Skin epidermis (tissue), 12 donors: ENCODE results near the gene CAVIN4.

Experiments
- H3K27ac ChIP-seq, 21 experiments: fragments of 200-600 bp; sonication (generic) in 11 of 21; one replicate each; pipeline ENCODE4 v1.5.0; 2020; ENCODE audit warnings: mild to moderate bottlenecking in 3 of 21, inconsistent platforms in 2 of 21, moderate library complexity in 2 of 21
- H3K4me3 ChIP-seq, 7 experiments: fragments of 200-600 bp; sonication (generic) in 2 of 7; one replicate each; pipeline ENCODE4 v1.5.0; 2020; ENCODE audit warnings: inconsistent platforms in 2 of 7, mild to moderate bottlenecking in 2 of 7, moderate library complexity in 1 of 7

Gene CAVIN4

GRCh38 chr9:100589582-100589981 is 11.7 kb downstream of the CAVIN4 start:
- Histone ChIP-seq H3K27ac (no peak overlapping the region), H3K4me3 (no peak overlapping the region)

- Histone ChIP-seq H3K4me3 (no peak overlapping the region), H3K27ac (no peak overlapping the region)
Measured at GRCh38 chr9:100590481-100590880, 12.6 kb downstream of the CAVIN4 start.

- no peak overlapping the region for H3K4me3 ChIP-seq
- H3K27ac ChIP-seq: no peak overlapping the region
Measured at GRCh38 chr9:100591139-100591538, 13.3 kb downstream of the CAVIN4 start.

- no peak overlapping the region for H3K27ac ChIP-seq
Measured at GRCh38 chr9:100591639-100592412, 13.9 kb downstream of the CAVIN4 start.

GRCh38 chr9:100595391-100596199 is 17.7 kb downstream of the CAVIN4 start:
- Histone ChIP-seq H3K4me3 (no peak overlapping the region), H3K27ac (no peak overlapping the region)

More at GRCh38 chr9:100591639-100592412, 13.9 kb downstream of the CAVIN4 start:
- no peak overlapping the region for H3K4me3 ChIP-seq

- Histone ChIP-seq H3K4me3 (no peak overlapping the region), H3K27ac (no peak overlapping the region)
Measured at GRCh38 chr9:100597236-100597635, 19.4 kb downstream of the CAVIN4 start.

- Histone ChIP-seq H3K27ac (peak overlapping the region in 7 of 21 experiments; percentile 4 to 47 (median 33)), H3K4me3 (peak overlapping the region; percentile 23 to 43 (median 30))
Measured at GRCh38 chr9:100598641-100599145, 20.8 kb downstream of the CAVIN4 start.

GRCh38 chr9:100600521-100601079 is 22.7 kb downstream of the CAVIN4 start:
- Histone ChIP-seq H3K4me3 (no peak overlapping the region), H3K27ac (peak overlapping the region in 1 of 21 experiments; percentile 1)

- Histone ChIP-seq H3K27ac (no peak overlapping the region), H3K4me3 (no peak overlapping the region)
Measured at GRCh38 chr9:100601216-100601615, 23.3 kb downstream of the CAVIN4 start.

- Histone ChIP-seq H3K27ac (no peak overlapping the region), H3K4me3 (no peak overlapping the region)
Measured at GRCh38 chr9:100602342-100602801, 24.5 kb downstream of the CAVIN4 start.

GRCh38 chr9:100605405-100605804 is 27.5 kb downstream of the CAVIN4 start:
- no peak overlapping the region for H3K4me3 ChIP-seq
- no peak overlapping the region for H3K27ac ChIP-seq

GRCh38 chr9:100619194-100619593 is 41.3 kb downstream of the CAVIN4 start:
- H3K4me3 ChIP-seq: no peak overlapping the region
- no peak overlapping the region for H3K27ac ChIP-seq

- no peak overlapping the region for H3K4me3 ChIP-seq
- no peak overlapping the region for H3K27ac ChIP-seq
Measured at GRCh38 chr9:100619665-100620064, 41.8 kb downstream of the CAVIN4 start.

- Histone ChIP-seq H3K27ac (no peak overlapping the region), H3K4me3 (no peak overlapping the region)
Measured at GRCh38 chr9:100623969-100624368, 46.1 kb downstream of the CAVIN4 start.

- H3K4me3 ChIP-seq: no peak overlapping the region
- no peak overlapping the region for H3K27ac ChIP-seq
Measured at GRCh38 chr9:100626949-100627348, 49.1 kb downstream of the CAVIN4 start.

GRCh38 chr9:100637787-100638186 is 59.9 kb downstream of the CAVIN4 start:
- Histone ChIP-seq H3K27ac (no peak overlapping the region), H3K4me3 (no peak overlapping the region)
